HG03432 (cell line): ENCODE data around the gene NINJ2.

ENCODE experiments used
- ATAC-seq: cut with Tn5 transposase; IDR thresholded peaks from one replicate; pipeline ENCODE4 v1.9.1; 2021; ENCODE audit warnings: mild to moderate bottlenecking, moderate library complexity; ENCODE audit not compliant: unreplicated experiment

Gene NINJ2

DNA sequence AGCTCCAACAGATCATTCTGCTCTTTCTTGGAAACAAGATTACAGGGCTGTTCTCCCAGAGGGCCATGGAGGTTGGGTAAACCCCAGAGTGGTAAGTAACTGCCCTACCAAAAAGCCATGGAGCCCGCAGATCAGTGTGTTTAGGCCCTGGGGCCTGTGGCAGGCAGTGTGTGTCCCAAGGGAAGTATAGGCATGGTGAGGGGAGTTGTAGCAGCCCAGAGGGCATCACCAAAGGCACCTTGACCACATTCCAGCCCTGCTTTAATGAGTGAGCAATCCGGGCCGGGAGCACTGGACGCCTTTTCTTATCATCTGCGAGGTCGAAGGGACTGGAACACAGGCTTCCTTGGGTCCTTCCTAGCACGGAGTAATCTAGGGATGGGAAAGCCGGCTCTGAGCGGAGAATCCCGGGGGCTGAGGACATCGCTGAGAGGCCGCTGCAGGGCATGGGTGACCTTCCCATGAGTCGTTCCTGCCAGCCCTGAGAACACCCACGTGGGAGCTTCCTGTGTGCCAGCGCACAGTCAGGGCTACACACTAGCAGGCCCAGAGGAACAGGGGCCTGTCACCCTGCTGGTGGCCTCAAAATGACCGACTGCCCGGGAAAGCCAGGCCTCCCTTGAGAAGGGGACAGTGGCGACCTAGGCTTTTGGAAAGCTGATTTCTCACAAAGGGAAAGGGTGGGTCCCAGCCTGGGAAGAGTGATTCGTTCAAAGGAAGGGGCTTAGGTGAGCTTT, 91.3 kb downstream of the NINJ2 start:
- ATAC-seq = no peak

DNA sequence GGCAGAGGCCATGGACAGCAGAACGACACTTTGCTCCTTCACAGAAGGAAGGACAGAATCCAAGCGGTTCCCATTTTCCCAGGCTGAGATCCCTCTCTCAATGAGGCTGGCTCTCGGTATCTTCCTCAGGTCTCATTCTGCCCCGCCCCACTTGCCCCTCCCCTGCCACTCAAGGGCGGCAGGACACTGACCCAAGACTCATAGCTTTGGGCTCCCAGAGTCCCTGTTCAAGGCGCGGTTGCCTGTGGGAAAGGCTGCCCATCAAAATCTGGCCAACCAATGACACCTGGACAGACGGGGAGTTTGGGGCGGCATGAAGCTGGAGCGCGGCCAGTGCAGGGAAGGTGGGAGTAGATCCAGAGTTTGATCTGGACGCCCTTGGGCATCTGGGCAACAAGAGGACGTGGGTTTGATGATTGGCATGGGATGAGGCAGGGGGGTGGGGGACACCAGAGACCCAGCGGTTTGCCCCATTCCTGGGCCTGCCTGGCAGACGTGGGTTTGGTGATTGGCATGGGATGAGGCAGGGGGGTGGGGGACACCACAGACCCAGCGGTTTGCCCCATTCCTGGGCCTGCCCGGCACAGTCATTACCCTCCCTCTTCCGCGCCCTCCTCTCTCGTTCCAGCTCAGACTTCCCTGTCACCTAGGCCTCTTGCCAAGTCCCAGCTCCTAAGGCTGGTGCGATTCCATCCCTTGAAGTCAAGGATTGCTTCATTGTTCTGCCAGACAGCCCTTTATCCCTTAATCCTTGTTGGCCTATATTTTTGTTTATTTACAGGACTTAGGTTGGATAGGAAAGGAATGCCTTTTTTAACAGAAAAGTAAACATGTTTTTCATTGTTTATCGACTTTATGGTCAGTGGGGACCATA, 92.1 kb downstream of the NINJ2 start:
- no peak for ATAC-seq

DNA sequence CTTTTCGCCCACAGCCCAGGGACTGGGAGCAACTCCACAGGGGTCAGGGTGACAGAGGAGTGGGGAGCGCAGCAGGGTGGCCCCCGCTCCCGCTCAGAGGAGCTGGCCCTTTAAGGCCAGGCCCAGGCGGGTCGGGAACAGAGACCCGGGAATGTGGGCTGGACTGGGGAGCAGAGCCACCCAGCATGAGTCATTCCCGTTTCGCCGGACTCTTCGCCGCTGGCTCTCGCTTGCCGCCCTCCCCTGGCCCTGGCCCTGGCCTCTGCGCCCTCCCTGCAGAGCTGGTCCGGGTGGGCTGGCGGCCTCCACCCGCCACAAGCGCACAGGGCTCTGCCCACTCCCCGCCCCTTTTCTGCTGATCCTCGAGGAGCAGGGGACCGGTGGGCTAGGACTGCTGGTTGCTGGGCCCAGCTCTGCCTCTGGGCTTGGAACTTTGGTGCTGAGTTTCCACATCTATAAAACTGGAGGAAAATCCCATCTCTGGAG, 92.8 kb downstream of the NINJ2 start:
- ATAC-seq = no peak

DNA sequence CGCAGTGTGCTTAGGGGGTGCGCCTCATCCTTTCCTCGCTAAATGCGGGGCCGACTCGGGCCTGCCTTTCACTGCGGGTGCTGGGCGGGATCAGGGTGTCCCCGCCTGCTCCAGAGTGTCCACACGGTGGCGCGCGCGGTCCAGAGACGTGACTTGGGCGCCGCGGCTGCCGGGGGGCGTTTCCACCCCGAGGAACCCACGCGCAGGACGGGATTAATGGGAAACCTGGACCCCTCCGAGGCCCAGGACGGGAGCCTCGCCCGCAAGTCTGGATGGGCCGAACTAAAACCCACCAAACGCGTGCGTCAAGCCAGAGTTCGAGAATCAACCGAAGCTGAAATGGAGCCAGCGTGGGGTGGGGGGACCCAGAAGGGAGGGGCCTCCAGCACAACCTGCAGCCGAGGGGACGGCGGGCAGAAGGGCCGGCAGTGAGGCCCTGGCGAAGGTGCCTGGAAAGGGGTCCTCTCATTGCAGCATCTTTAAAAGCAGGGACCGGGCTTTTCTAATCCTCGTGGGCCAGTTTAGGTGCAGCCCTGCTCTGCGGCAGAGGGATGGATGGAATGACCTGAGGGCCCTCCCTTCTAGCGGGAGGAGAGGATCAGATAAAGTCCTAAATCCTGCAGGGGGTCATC, 93.3 kb downstream of the NINJ2 start:
- ATAC-seq = peak; percentile 67

DNA sequence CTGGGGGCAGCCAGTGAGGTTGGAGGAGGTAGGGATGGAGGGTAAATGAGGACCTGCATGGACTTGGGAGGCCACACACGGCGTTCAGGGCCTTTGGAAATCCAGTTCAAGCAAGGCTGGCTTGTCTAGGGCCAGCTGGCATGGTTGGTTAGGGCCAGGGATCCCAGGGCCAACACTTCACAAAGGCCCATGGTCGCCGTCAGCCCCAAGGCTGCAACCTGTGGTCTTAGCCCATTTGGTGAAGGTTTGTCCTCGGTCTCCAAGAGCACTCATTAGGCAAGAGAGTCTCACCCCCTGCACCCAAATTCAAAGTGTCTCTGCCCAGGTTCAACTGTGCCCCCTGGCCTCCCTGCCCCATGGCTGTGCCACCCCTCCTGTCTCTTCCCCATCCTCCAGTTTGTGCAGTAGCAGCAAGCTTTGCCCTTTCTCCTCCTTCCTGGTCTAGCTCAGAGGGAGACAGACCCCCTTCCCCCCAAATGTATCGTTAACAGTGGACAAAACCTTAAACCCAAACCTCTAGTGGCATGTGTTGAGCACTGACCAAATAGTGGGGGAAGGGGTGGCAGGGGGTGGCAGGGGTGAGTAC, 94.1 kb downstream of the NINJ2 start:
- no peak for ATAC-seq

DNA sequence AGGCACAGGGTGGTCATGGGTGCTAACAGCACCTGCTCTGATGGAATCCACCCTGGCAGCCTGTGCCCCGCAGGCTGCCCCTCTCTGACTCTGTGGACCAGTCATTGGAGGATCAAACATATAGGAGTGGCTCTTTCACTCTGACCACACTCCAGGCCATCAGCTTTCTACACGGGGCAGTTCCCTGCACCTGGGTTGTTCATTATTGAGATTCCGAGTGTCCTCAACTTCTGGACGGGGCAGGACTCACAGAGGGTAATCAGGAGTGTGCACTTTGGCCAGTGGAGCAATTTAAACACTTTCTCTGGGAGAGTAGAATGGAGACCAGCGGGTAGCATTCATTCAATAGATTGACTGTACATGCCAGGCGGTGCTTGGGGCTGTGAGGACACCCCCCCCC, 94.8 kb downstream of the NINJ2 start:
- no peak for ATAC-seq

DNA sequence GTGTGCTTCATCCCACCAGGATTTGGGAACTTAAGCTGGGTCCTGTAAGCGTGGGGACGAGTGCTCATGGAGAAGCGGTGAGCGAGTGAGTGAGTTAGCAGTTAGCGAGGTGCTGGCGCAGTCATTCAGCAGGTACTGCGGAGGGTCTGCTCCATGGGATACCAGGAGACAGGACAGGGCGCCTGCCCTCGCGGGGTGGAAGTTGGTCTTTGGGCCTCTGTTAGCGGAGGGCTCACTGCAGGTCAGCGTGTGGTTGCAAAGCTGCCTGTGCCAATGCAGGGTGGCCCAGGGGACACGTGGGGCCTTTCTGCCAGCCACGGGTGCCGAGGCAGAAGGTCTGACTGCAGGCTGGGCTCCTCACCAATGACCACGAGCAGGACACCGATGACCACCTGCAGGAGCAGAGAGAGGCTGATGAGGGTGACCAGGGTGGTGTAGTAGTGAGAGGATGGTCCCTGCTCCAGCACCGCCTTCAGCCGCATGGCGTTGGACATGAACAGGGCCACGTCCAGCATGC, 97.6 kb downstream of the NINJ2 start:
- no peak for ATAC-seq

DNA sequence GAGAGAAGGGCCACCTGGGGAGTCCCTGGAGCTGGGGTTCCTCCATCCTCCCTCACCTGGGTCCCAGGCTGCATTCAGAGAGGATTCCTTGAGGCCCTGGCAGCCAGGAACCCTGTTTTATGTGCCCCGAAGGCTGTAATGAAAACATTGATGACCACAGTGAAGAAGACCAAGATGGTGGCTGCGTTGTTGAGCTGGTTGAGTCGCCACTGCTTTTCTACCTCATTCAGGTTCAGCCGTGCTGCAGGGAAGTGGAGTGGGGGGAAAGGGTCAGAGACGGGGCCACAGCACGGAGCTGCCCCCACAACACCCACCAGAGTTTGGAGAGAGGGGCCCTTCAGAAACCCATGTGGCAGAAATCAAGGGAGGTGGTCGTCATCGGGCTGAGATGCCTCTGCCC, 98.1 kb downstream of the NINJ2 start:
- ATAC-seq = no peak

DNA sequence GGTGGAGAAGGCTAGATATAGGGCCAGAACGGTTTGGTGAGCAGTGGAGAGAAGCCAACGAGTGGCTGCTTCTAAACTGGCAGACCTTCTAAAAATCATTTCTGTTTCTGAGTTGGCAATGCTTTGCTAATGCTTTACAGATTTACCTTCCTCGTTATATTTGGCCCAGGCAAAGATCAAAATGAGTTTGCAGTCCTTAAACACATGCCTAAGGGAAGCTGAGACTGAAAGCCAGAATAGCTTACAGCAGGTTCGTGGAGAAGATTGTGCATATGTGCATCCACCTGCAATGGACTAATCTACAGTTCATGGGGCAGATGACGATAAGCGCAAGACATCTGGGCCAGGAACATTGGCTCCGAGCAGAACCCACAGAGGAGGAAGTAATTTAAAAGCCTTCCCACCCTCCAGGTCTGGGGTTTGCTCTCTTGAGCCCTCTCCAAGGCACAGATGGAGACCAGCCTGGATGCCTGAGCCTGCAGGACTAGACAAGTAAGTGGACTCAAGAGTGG, 99.4 kb downstream of the NINJ2 start:
- no peak for ATAC-seq

DNA sequence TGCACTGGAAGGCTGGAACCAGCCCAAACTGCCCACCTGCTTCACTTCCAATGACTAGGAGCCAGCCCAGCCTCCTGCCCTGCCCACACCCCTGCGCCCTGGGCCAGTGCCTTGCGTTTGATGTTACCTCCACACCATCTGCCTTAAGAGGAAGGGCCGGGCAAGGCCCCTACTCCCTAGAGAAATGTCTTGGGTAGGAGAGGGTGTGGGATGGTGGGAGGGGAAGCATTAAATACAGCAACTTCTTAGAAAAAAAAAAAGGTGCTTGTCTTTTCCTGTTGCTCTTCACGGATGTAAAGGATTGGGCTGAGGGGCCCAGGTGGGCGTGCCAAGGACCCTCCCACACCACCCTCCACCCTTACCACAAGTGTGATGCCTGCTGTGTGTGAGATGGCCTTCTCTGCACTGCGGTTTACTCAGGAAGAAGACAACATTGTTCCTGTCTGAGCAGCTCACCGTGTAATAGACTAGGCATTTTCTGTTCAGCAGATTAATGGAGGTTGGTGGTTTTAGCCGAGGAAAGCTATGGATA, 99.9 kb downstream of the NINJ2 start:
- ATAC-seq = no peak

DNA sequence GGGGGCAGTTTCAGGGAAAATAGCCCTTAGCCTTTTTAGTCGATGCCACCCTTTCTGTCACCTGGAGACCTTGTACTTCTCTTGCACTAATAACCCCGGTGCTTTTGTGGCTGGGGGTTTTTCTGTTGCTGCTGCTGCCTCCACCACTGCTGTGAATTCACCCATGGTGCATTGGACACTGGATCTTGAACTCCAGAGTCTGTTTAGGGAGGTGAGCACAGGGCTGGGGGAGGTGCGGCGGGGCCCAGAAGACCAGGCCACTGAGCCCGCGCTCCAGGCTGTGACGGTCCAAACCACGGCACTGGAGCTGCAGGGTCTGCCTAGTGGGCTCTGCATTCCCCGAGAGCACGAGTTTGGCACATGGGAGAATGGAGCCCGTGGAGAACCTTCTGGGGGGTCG, 100.6 kb downstream of the NINJ2 start:
- no peak for ATAC-seq

DNA sequence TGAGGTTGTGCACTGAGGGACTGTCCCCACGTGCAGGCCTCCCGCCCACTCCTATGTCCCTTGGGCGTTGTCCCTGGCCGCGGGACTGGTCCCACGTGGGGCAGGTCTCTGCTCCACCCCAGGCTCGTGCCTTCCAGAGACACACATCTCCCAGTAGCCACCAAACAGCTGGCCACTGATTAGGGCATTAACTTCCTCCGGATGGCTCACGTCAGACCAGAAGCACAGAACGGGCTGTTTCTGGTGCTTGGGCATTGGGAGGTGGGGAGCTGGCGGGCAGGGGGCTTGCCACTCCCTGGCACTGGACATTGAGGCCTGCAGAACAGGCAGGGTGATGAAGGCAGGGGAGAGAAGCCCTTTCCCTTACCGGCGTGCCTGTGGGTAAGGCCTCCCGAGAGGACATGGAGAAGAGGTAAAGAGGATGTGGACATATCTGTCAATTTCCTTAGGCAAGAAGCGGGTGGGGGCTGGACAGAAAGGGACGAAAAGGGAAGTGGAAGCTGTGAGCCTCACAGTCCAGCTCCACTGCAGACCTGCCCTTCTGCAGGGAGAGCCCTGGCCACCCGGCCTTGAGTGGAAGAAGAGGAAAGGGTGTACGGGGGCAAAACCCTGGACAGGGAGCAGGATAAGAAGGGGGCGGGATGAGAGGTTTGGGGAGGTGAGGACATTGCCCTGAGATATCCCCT, 101.2 kb downstream of the NINJ2 start:
- no peak for ATAC-seq

DNA sequence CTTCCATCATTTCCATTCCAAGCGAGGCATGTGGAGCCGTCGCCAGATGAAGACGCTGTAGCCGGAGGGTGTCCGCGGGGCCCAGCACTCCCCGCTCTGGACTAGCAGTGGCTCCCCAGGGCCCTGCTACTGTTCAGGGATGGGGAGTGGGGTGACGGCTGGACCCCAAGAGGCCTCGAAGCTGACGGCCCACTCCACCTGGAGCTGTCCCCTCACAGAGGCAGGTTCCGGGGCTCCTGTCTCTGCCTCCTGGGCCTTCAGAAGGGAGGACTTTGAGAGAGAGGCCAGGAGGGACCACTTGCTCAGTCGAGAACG, 101.9 kb downstream of the NINJ2 start:
- ATAC-seq = no peak

DNA sequence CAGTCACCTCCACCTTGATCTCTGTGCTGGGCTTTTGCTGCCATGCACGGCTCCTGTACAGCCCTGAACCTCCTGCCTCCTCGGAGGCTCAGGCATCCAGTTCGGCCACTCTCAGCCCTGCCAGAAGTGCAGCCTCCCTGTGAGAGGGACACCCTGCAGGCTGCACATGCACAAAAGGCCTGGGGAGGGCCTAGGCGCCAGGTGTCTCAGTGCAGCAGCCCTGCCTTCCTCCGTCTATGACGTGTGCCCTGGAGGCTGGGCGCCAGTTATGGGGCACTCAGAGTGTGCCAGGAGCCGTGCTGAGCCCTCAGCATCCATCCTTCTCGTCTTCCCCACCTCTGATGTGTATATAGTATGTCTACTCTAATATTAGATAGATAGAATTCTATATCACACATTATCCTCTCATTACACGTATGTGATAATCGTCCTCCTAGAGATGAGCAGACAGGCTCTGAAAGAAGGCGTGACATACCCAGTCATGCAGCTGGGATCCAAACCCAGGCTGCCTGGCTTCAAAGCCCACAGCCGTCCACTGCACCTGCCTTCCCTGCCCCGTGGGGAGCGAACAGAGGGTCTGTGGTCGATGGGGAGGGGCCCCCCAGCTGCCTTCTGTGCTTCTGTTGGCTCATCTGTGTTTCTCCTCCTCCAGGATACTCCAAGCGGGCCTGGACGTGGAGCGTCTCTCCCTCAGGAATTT, 102.4 kb downstream of the NINJ2 start:
- no peak for ATAC-seq

DNA sequence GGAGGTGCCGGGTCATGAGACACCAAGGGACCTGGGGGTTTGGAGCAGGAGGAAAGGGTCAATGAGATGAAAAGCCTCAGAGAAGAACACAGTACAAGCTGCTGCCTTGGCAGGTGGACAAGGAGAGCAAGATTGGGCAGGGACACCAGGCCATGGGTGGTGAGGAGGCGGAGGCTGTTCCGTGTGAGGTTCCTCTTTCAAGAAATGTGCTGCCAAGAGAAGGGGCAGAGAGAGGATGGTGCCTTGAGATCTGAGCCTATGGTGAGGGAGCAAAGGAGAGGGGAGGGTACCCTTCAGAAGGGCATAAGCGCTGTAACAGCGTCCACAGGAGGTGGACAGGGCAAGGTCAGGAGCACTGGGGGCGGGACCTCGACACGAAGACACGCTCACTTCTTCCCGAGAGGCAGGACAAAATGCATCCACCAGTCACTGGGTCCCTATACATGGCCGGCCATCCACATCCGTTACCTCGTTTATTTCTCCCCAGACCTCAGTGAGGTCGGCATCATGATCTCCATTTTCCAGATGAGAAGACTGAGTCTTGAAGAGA, 103.3 kb downstream of the NINJ2 start:
- ATAC-seq = no peak

DNA sequence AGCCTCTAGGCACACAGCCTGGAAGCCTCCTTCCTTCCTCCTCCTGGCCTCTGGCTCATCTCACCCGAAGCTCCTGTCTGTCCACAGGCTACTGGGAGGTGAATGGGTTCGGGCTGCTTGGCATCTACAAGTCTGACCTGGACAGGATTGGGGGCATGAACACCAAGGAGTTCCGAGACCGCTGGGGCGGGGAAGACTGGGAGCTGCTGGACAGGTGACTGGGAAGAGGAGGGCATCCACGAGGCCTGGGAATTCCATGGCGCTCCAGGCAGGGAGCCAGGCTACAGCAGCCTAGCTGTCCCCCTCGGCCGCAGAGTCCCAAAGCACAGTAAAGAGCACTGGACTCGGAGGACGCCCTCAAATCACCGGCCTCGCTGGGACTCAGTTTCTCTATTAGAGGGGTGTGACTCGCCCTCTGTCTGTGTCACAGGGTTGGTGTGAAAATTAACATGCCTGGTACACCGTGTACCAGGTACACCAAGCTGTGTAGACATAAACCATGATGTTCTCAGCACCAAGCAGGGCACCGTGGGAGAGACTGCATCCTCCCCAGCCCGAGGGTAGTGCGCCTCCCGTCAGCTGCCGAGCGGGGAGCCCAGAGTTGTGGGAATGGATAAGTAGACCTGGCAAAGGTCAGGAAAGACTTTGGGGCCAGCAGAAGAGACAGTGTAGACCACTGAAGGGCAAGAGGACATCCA, 103.9 kb downstream of the NINJ2 start:
- ATAC-seq = no peak

DNA sequence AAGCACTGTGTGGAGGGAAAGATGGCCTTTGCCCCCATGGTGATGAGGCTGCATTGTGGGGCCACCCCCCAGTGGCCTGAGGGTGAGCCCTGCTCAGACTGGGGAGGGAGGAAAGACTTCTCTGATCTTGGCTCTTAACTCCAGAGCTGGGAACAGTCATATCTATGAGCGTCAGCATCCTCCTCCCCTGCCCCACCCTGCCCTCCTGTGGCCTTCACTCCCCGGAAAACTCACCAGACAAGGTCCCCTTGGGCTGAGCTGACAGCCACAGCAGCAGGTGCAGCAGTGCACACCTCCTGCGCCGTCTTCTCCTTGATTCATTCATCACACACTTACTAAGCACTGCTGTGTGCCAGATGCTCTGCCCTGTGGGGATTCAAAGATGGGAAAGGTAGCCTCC, 104.7 kb downstream of the NINJ2 start:
- ATAC-seq = no peak

DNA sequence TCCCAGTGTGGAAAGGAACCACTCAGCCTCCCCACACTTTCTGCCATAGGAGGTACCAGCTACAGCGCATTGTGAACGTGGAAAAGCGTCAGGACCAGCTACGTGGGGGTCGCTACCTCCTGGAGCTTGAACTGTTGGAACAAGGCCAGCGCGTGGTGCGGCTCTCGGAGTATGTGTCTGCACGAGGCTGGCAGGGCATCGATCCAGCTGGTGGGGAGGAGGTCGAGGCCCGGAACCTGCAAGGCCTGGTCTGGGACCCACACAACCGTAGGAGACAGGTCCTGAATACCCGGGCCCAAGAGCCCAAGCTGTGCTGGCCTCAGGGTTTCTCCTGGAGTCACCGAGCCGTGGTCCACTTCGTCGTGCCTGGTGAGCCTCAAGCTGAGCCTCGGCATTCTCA, 106.7 kb downstream of the NINJ2 start:
- ATAC-seq = no peak

DNA sequence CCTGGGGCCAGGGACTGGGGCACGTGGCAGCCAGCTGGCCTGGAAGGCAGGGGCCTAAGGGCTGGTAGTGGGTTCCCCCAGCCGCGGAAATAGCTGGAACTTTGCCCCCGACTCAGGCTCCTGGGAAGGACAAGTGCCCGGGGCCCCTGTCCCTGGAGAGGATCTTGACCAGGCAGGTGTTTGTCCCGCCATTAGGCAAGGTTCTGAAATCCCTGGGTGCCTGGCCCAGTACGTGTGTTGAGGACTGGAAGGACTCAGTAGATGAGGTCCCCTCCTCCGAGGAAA, 109.3 kb downstream of the NINJ2 start:
- no peak for ATAC-seq
